Progenitor cell of endocrine pancreas (in vitro differentiated cells): ENCODE results near the gene THSD4. TPM values are rescaled to one million over a fixed set of nuclear protein-coding genes. Genes with fewer than 3 reads are reported as not detected.
A peak's percentile ranks its signal among the peaks of the same experiment; 100 is the strongest.

ENCODE experiments used
- DNase-seq: peaks from one replicate; pipeline ENCODE4 v3.0.0; 2021; ENCODE audit warnings: low spot score; ENCODE audit not compliant: unreplicated experiment
- H3K27ac Mint-ChIP-seq: 2 replicates; pipeline ENCODE4 v1.8.0; 2021; ENCODE audit warnings: mild to moderate bottlenecking, moderate library complexity, mixed read lengths
- H3K27me3 Mint-ChIP-seq: 2 replicates; pipeline ENCODE4 v1.8.0; 2021; ENCODE audit warnings: mixed read lengths
- H3K36me3 Mint-ChIP-seq: 2 replicates; pipeline ENCODE4 v1.8.0; 2022; ENCODE audit warnings: mixed read lengths; ENCODE audit not compliant: insufficient read depth
- H3K4me1 Mint-ChIP-seq: 2 replicates; pipeline ENCODE4 v1.8.0; 2021; ENCODE audit warnings: low read depth, mixed read lengths
- H3K4me3 Mint-ChIP-seq: 2 replicates; pipeline ENCODE4 v1.8.0; 2021; ENCODE audit warnings: low read depth, mild to moderate bottlenecking, moderate library complexity, mixed read lengths
- H3K9me3 Mint-ChIP-seq: 2 replicates; pipeline ENCODE4 v1.8.0; 2021; ENCODE audit warnings: low read depth, mixed read lengths
- total RNA-seq: library from RNA; stranded (reverse); gene quantifications from 2 replicates; pipeline ENCODE4 v1.2.1, GENCODE V29; 2021
- TF ChIP-seq, protein P1 (sequence below): fragments of 200-600 bp; sonication (generic); IDR thresholded peaks from one replicate; pipeline ENCODE4 v1.5.0; 2021; ENCODE audit warnings: antibody characterized with exemption, mild to moderate bottlenecking; ENCODE audit not compliant: unreplicated experiment

THSD4 gene
- total RNA-seq, 1 donor from 2014 or later, result 6.8 TPM

GRCh38 chr15:71742964-71743363, 627.7 kb downstream of the THSD4 start:
- no peak overlapping the region for H3K4me3 Mint-ChIP-seq
- no peaks in the 10 kb centered on the region for H3K36me3 Mint-ChIP-seq
- no peaks in the 10 kb centered on the region for H3K9me3 Mint-ChIP-seq
- DNase-seq, result no peak
- H3K27ac Mint-ChIP-seq, result no peak overlapping the region
- peaks cover 3% of the 10 kb centered on the region for H3K27me3 Mint-ChIP-seq
- peaks cover 17% of the 10 kb centered on the region for H3K4me1 Mint-ChIP-seq
- TF ChIP-seq, protein P1, sequence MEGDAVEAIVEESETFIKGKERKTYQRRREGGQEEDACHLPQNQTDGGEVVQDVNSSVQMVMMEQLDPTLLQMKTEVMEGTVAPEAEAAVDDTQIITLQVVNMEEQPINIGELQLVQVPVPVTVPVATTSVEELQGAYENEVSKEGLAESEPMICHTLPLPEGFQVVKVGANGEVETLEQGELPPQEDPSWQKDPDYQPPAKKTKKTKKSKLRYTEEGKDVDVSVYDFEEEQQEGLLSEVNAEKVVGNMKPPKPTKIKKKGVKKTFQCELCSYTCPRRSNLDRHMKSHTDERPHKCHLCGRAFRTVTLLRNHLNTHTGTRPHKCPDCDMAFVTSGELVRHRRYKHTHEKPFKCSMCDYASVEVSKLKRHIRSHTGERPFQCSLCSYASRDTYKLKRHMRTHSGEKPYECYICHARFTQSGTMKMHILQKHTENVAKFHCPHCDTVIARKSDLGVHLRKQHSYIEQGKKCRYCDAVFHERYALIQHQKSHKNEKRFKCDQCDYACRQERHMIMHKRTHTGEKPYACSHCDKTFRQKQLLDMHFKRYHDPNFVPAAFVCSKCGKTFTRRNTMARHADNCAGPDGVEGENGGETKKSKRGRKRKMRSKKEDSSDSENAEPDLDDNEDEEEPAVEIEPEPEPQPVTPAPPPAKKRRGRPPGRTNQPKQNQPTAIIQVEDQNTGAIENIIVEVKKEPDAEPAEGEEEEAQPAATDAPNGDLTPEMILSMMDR, result no peak

DNA sequence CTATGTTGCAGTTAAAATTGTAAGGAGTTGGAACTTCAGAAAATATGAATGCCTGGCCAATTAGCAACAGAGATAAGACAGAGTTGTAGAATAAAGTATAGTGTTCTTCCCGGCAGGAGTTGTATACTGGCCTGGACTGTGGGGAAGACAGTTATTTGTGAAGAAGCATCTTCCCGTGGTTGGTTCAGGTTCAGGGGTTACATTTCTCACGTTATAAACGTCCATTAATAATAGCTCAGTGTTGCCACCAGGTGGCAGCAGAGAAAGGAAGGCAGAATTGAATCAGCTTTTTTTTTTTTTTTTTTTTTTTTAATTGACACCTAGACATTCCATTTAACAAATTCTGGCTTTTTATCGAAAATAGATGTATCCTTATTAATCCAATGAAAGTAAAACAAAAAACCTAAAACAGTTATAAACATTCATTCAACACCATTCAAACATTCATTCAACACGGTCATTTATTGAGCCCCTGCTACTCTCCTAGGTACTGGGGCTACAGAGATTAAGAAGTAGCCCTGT, 628.7 kb downstream of the THSD4 start:
- H3K27me3 Mint-ChIP-seq, result peaks cover 3% of the 10 kb centered on the region
- TF ChIP-seq, protein P1, result peak; percentile 76
- no peaks in the 10 kb centered on the region for H3K9me3 Mint-ChIP-seq
- no peaks in the 10 kb centered on the region for H3K36me3 Mint-ChIP-seq
- no peak overlapping the region for H3K27ac Mint-ChIP-seq
- no peak overlapping the region for H3K4me3 Mint-ChIP-seq
- peak; percentile 34 for DNase-seq
- H3K4me1 Mint-ChIP-seq, result peaks cover 11% of the 10 kb centered on the region

DNA sequence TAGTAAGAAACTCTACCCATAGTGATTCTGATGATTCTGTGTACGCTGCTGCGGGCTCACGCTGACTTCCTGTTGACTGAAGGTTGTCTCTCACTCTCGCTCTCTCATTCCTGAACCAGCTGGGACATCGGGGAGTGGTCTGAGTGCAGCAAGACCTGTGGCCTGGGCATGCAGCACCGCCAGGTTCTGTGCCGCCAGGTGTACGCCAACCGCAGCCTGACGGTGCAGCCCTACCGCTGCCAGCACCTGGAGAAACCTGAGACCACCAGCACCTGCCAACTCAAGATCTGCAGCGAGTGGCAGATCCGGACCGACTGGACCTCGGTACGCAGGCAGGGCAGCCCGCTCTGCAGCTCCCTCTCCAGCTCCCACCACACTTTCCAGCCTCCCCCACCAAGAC, 631.4 kb downstream of the THSD4 start:
- Mint-ChIP-seq H3K36me3 (no peaks in the 10 kb centered on the region), H3K4me1 (peaks cover 4% of the 10 kb centered on the region), H3K27ac (no peak overlapping the region), H3K9me3 (no peaks in the 10 kb centered on the region), H3K4me3 (no peak overlapping the region), H3K27me3 (peaks cover 3% of the 10 kb centered on the region)
- DNase-seq, result no peak
- TF ChIP-seq, protein P1, result no peak

DNA sequence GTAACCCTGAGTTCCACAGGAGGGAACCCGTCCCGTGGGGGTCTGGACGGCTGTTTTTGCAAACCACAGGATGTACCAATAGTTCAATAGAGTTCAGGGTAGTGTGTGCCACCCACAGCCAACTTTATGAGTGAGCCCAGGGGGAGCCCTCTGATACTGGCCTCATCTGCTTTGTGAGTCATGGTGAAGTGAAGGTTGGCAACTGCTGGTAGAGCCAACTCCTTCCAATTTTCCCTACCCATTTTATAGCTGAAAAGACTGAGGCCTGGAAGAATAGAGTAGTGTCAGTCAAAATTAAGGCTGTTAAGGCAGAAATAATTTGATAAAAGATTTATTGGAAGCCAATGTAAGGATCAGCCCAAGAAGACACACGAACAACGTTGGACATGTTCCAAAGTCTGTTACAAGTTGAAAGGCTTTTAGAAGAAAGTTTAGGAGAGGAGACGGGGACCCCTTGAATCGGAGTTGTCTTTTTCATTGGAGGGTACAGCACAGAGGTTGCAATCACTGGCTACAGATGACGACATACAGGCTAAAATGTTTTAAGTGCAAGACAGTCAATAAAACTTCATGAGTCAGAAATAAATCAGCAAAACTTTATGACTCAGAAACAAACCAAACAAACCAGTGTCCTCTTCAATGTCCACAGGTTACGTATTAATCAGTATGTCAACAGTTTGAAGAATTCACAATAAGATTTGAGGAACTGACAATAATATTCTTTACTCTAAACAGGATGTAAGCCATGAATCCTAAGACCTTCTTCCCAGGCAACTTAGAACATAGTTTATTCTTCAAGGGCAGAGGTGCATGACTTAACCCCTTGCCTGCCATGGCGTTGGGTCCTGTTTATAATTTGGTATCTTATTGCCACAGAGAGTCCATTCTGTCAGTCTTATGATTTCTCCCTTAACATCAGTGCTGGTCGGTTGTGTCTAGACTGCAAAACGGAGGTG, 632.1 kb downstream of the THSD4 start:
- Mint-ChIP-seq H3K36me3 (no peaks in the 10 kb centered on the region), H3K4me3 (no peak overlapping the region), H3K4me1 (peaks cover 3% of the 10 kb centered on the region), H3K27me3 (peaks cover 3% of the 10 kb centered on the region), H3K27ac (no peak overlapping the region), H3K9me3 (no peaks in the 10 kb centered on the region)
- TF ChIP-seq, protein P1, result no peak
- DNase-seq, result no peak

- Mint-ChIP-seq H3K4me3 (no peak overlapping the region), H3K27ac (no peak overlapping the region)
- DNase-seq, result no peak
These were observed 633.0 kb downstream of the THSD4 start for GRCh38 chr15:71748293-71748718.

More at GRCh38 chr15:71748293-71748718, 633.0 kb downstream of the THSD4 start:
- TF ChIP-seq, protein P1, result no peak
- Mint-ChIP-seq H3K9me3 (no peaks in the 10 kb centered on the region), H3K36me3 (no peaks in the 10 kb centered on the region), H3K27me3 (peaks cover 3% of the 10 kb centered on the region), H3K4me1 (peaks cover 4% of the 10 kb centered on the region)
